H1 (cell line): ENCODE data around the gene STK32A.

ENCODE experiments used
- CREB1 ChIP-seq: IDR thresholded peaks from 2 replicates; pipeline ENCODE4 v1.6.1; 2012; ENCODE audit warnings: inconsistent platforms
- CTCF ChIP-seq, 3 experiments: IDR thresholded peaks; 1 replicate in 2 of 3; 2 replicates in 1 of 3; pipeline versions ENCODE4 v1.5.1 to v1.6.1; 2011; ENCODE audit warnings: low read length in 3 of 3, mild to moderate bottlenecking in 3 of 3, inconsistent platforms in 2 of 3, low read depth in 1 of 3, moderate library complexity in 1 of 3; ENCODE audit not compliant: insufficient read depth in 1 of 3; ENCODE audit errors: control extremely low read depth in 1 of 3
- E2F6 ChIP-seq: IDR thresholded peaks from 2 replicates; pipeline ENCODE4 v1.6.1; 2012; ENCODE audit warnings: inconsistent platforms
- EZH2 ChIP-seq: fragments of 200-600 bp; sonication (generic); IDR thresholded peaks from 2 replicates; pipeline ENCODE4 v1.7.1; 2012; ENCODE audit warnings: low read depth, mild to moderate bottlenecking, moderate library complexity, low read length, inconsistent platforms; ENCODE audit not compliant: severe bottlenecking
- FOSL1 ChIP-seq: IDR thresholded peaks from 2 replicates; pipeline ENCODE4 v1.6.1; 2011; ENCODE audit warnings: mild to moderate bottlenecking, low read depth, low read length, moderate library complexity; ENCODE audit not compliant: insufficient read depth
- GABPA ChIP-seq: IDR thresholded peaks from 2 replicates; pipeline ENCODE4 v1.6.1; 2011; ENCODE audit warnings: mild to moderate bottlenecking, low read length, moderate library complexity, borderline replicate concordance; ENCODE audit not compliant: insufficient read depth
- KDM5A ChIP-seq: fragments of 200-600 bp; IDR thresholded peaks from 2 replicates; pipeline ENCODE4 v1.7.1; 2012; ENCODE audit warnings: mild to moderate bottlenecking, low read length, inconsistent platforms, mixed read lengths
- MAFK ChIP-seq: IDR thresholded peaks from 2 replicates; pipeline ENCODE4 v1.6.1; 2012; ENCODE audit warnings: low read depth, mild to moderate bottlenecking, improper control_type of control experiment, low read length
- NANOG ChIP-seq: IDR thresholded peaks from 2 replicates; pipeline ENCODE4 v1.6.1; 2011; ENCODE audit warnings: low read length, low read depth, mild to moderate bottlenecking, inconsistent platforms; ENCODE audit not compliant: insufficient read depth, poor library complexity, severe bottlenecking
- NRF1 ChIP-seq: IDR thresholded peaks from 2 replicates; pipeline ENCODE4 v1.6.1; 2011; ENCODE audit warnings: mild to moderate bottlenecking, low read depth, low read length, improper control_type of control experiment
- POLR2A ChIP-seq, 2 experiments: IDR thresholded peaks; 1 replicate in 1 of 2; 2 replicates in 1 of 2; pipeline ENCODE4 v1.6.1; 2011; ENCODE audit warnings: low read depth in 2 of 2, low read length in 2 of 2, mild to moderate bottlenecking in 2 of 2; ENCODE audit errors: control extremely low read depth in 1 of 2
- SIN3A ChIP-seq, 2 experiments: IDR thresholded peaks in 1 of 2; conservative IDR thresholded peaks in 1 of 2; 2 replicates each; pipeline ENCODE4 v1.6.1; 2011 to 2012; ENCODE audit warnings: low read length in 2 of 2, improper control_type of control experiment in 1 of 2, low read depth in 1 of 2, mild to moderate bottlenecking in 1 of 2
- SP1 ChIP-seq: IDR thresholded peaks from 2 replicates; pipeline ENCODE4 v1.6.1; 2011; ENCODE audit warnings: low read depth, low read length
- TAF1 ChIP-seq: IDR thresholded peaks from 2 replicates; pipeline ENCODE4 v1.6.1; 2011; ENCODE audit warnings: mild to moderate bottlenecking, low read depth, low read length

GRCh38 chr5:147369742-147370374 is 135.0 kb downstream of the STK32A start:
- TF ChIP-seq TAF1 (no peak), POLR2A (IDR thresholded peaks at IDR 0.05; ENCODE audit: control extremely low read depth in 1 of 2, low read depth in 2 of 2, low read length in 2 of 2) (no peak), CTCF (IDR thresholded peaks at IDR 0.05; ENCODE audit: control extremely low read depth in 1 of 3, insufficient read depth in 1 of 3, low read depth in 1 of 3, low read length in 3 of 3) (peak in 2 of 3 experiments; percentile 49 to 51; a peak in 2 of 4 replicates), FOSL1 (no peak), E2F6 (no peak), GABPA (no peak), SIN3A (conservative IDR thresholded peaks at IDR 0.05 in 1 of 2, IDR thresholded peaks at IDR 0.05 in 1 of 2; ENCODE audit: low read depth in 1 of 2, low read length in 2 of 2) (no peak), KDM5A (no peak), SP1 (no peak), MAFK (no peak), CREB1 (no peak), EZH2 (no peak), NRF1 (no peak), NANOG (no peak)
